HepG2 (cell line): ENCODE data around the gene BTBD7. TPM values are rescaled to one million over a fixed set of nuclear protein-coding genes. Genes with fewer than 3 reads are reported as not detected.

Experiments used
- ATAC-seq: fragments of 200-7000 bp; cut with Tn5 transposase; 3 replicates; pipeline ENCODE4 v1.9.1; 2020; ENCODE audit warnings: mild to moderate bottlenecking, moderate library complexity
- BruUV-seq: library from RNA; stranded (reverse); fragments of 400-500 nt; replicated peaks from 2 replicates; lab custom pipeline; 2021; lab: Mats Ljungman, UMichigan
- CTCF ChIA-PET: fragments of 300-600 bp; formaldehyde crosslinking; extraction: SDS; loops from one replicate; lab custom pipeline; 2021; ENCODE audit warnings: low total read pairs, inconsistent platforms, low intra/inter-chr PET ratio; lab: Yijun Ruan, JAX
- POLR2A ChIA-PET: fragments of 350-600 bp; sonication (Branson Sonifier 250); formaldehyde crosslinking; loops from one replicate; lab custom pipeline; 2020; ENCODE audit warnings: antibody characterized with exemption, inconsistent platforms; lab: Yijun Ruan, JAX
- DNase-seq: peaks from one replicate; pipeline ENCODE4 v3.0.0-alpha.2; 2015; ENCODE audit warnings: low spot score
- FAIRE-seq: peaks from 3 replicates; lab custom pipeline; 2011; peaks lifted over from hg19 to GRCh38; lab: Jason Lieb, UNC
- H2AFZ ChIP-seq: one replicate; pipeline ENCODE4 v1.6.1; 2011; ENCODE audit warnings: low read length, inconsistent platforms
- H3K27ac ChIP-seq: fragments of 300-600 bp; 3 replicates; pipeline ENCODE4 v1.8.0; 2011; ENCODE audit warnings: mixed run types, mild to moderate bottlenecking, mixed read lengths, low read length, inconsistent platforms; ENCODE audit not compliant: insufficient read depth; ENCODE audit errors: extremely low read length
- H3K27me3 ChIP-seq, 2 experiments: fragments of 200-600 bp in 1 of 2; 2 replicates in 1 of 2; 3 replicates in 1 of 2; pipeline versions ENCODE4 v1.6.0 to v1.8.0; 2011; ENCODE audit warnings: low read length in 2 of 2, mild to moderate bottlenecking in 2 of 2, moderate library complexity in 2 of 2, inconsistent platforms in 1 of 2; ENCODE audit not compliant: insufficient read depth in 2 of 2, control insufficient read depth in 1 of 2
- H3K36me3 ChIP-seq, 2 experiments: fragments of 200-600 bp in 1 of 2; replicated peaks in 1 of 2; 2 replicates in 1 of 2; 3 replicates in 1 of 2; pipeline versions ENCODE4 v1.5.1 to v1.8.0; 2011; ENCODE audit warnings: low read length in 2 of 2, inconsistent platforms in 1 of 2; ENCODE audit not compliant: insufficient read depth in 2 of 2, control insufficient read depth in 1 of 2
- H3K4me1 ChIP-seq: 2 replicates; pipeline ENCODE4 v1.5.1; 2012; ENCODE audit warnings: low read length, inconsistent platforms; ENCODE audit not compliant: insufficient read depth
- H3K4me2 ChIP-seq: 2 replicates; pipeline ENCODE4 v1.6.0; 2011; ENCODE audit warnings: low read depth, low read length, inconsistent platforms
- H3K4me3 ChIP-seq, 3 experiments: fragments of 200-600 bp in 1 of 3; sonication (generic), shearing (Covaris generic) in 1 of 3; replicated peaks in 1 of 3; 2 replicates each; pipeline ENCODE4 v1.5.1; 2011 to 2016; ENCODE audit warnings: low read length in 3 of 3, inconsistent platforms in 2 of 3, low read depth in 2 of 3, mild to moderate bottlenecking in 2 of 3, control low read depth in 1 of 3, mixed read lengths in 1 of 3; ENCODE audit not compliant: insufficient read depth in 1 of 3
- H3K79me2 ChIP-seq: one replicate; pipeline ENCODE4 v1.6.1; 2011; ENCODE audit warnings: low read length, inconsistent platforms; ENCODE audit not compliant: insufficient read depth
- H3K9ac ChIP-seq: 2 replicates; pipeline ENCODE4 v1.6.0; 2011; ENCODE audit warnings: mild to moderate bottlenecking, low read depth, low read length, inconsistent platforms; ENCODE audit not compliant: insufficient read depth
- H3K9me3 ChIP-seq: 2 replicates; pipeline ENCODE4 v1.5.1; 2012; ENCODE audit warnings: mild to moderate bottlenecking, low read length
- H4K20me1 ChIP-seq: 2 replicates; pipeline ENCODE4 v1.6.0; 2011; ENCODE audit warnings: inconsistent platforms, mild to moderate bottlenecking, low read length, moderate library complexity; ENCODE audit not compliant: insufficient read depth
- ATF4 ChIP-seq, 2 experiments: fragments of 450-650 bp in 1 of 2; sonication (generic) in 1 of 2; formaldehyde crosslinking; IDR thresholded peaks; 2 replicates each; pipeline versions ENCODE4 v1.5.0 to v1.8.0; 2020 to 2022; ENCODE audit warnings: mild to moderate bottlenecking in 1 of 2, missing genetic modification reagents in 1 of 2
- ERF ChIP-seq: IDR thresholded peaks from 2 replicates; pipeline ENCODE4 v1.6.1; 2018; ENCODE audit warnings: missing biosample characterization, missing genetic modification reagents
- GLMP ChIP-seq: sonication (generic); formaldehyde crosslinking; IDR thresholded peaks from 2 replicates; pipeline ENCODE4 v1.9.0; 2021; ENCODE audit warnings: missing genetic modification reagents, mild to moderate bottlenecking, borderline replicate concordance
- ISX ChIP-seq: sonication (generic); formaldehyde crosslinking; conservative IDR thresholded peaks from 2 replicates; pipeline ENCODE4 v1.5.0; 2020; ENCODE audit warnings: missing genetic modification reagents
- MNT ChIP-seq: fragments of 450-650 bp; IDR thresholded peaks from 2 replicates; pipeline ENCODE4 v1.6.1; 2016
- PAF1 ChIP-seq: IDR thresholded peaks from 2 replicates; pipeline ENCODE4 v1.6.1; 2016; ENCODE audit warnings: missing genetic modification reagents, missing compliant biosample characterization
- RAD51 ChIP-seq: fragments of 450-650 bp; IDR thresholded peaks from 2 replicates; pipeline ENCODE4 v1.6.1; 2016; ENCODE audit warnings: borderline replicate concordance
- RFX3 ChIP-seq: IDR thresholded peaks from 2 replicates; pipeline ENCODE4 v1.6.1; 2016; ENCODE audit warnings: missing biosample characterization, missing genetic modification reagents
- SALL2 ChIP-seq: sonication (generic); formaldehyde crosslinking; IDR thresholded peaks from 2 replicates; pipeline ENCODE4 v1.8.1; 2023; ENCODE audit warnings: mild to moderate bottlenecking, missing genetic modification reagents, inconsistent platforms
- SMARCC2 ChIP-seq: fragments of 450-650 bp; IDR thresholded peaks from 2 replicates; pipeline ENCODE4 v1.6.1; 2017; ENCODE audit warnings: antibody characterized with exemption, mild to moderate bottlenecking
- TFDP1 ChIP-seq: IDR thresholded peaks from 2 replicates; pipeline ENCODE4 v1.6.1; 2016; ENCODE audit warnings: missing compliant biosample characterization, missing genetic modification reagents, borderline replicate concordance
- ZFAT ChIP-seq: sonication (generic); formaldehyde crosslinking; conservative IDR thresholded peaks from 2 replicates; pipeline ENCODE4 v1.8.1; 2023; ENCODE audit warnings: missing genetic modification reagents, inconsistent platforms
- ZNF510 ChIP-seq: sonication (generic); formaldehyde crosslinking; IDR thresholded peaks from 2 replicates; pipeline ENCODE4 v1.4.0; 2020; ENCODE audit warnings: low read depth, mild to moderate bottlenecking, missing genetic modification reagents
- ZNF564 ChIP-seq: sonication (generic); formaldehyde crosslinking; IDR thresholded peaks from 2 replicates; pipeline ENCODE4 v1.8.1; 2023; ENCODE audit warnings: mild to moderate bottlenecking, missing genetic modification reagents
- ZNF615 ChIP-seq: sonication (generic); formaldehyde crosslinking; IDR thresholded peaks from 2 replicates; pipeline ENCODE4 v1.5.0; 2020; ENCODE audit warnings: mild to moderate bottlenecking, missing genetic modification reagents, borderline replicate concordance
- ZSCAN25 ChIP-seq: sonication (generic); formaldehyde crosslinking; IDR thresholded peaks from 2 replicates; pipeline ENCODE4 v1.8.0; 2022; ENCODE audit warnings: mild to moderate bottlenecking, missing genetic modification reagents
- WGBS: methylation state at CpG from one replicate; pipeline ENCODE4 v1.1.6; 2017; ENCODE audit warnings: low lambda C conversion rate; 5-methylcytosine and 5-hydroxymethylcytosine counted together
- in situ Hi-C: cut with HindIII; loops from 2 replicates; pipeline ENCODE4 v1.10.0; 2017; ENCODE audit warnings: low pct_unique_long_range_greater_than_20kb; ENCODE audit not compliant: extremely low pct_ligation_motif_present
- intact Hi-C: fragments of 100-400 bp; cut with micrococcal nuclease; formaldehyde crosslinking; loops from one replicate; pipeline ENCODE4 v1.10.0; 2022; ENCODE audit not compliant: unreplicated experiment
- polyA plus RNA-seq, 8 experiments: library from polyadenylated mRNA; depleted of rRNA in 3 of 8; stranded (reverse) in 7 of 8; unstranded in 1 of 8; fragments of >200 nt; fragmentation: Illumina TruSeq in 4 of 8; extraction: Trizol in 4 of 8; gene quantifications; 2 replicates each; pipeline versions ENCODE4 v1.2.1 to v1.2.3, GENCODE V29; 2011 to 2016; ENCODE audit warnings: low read depth in 4 of 8, missing spikeins in 1 of 8, mixed read lengths in 1 of 8; ENCODE audit not compliant: insufficient read depth in 1 of 8
- total RNA-seq, 5 experiments: library from RNA; depleted of rRNA; stranded (reverse); fragments of >200 nt; fragmentation: Illumina TruSeq; extraction: Trizol; gene quantifications; 2 replicates each; pipeline ENCODE4 v1.2.3, GENCODE V29; 2016; ENCODE audit warnings: low read depth in 1 of 5

BTBD7 gene
- total and polyA plus RNA-seq, 2 of the 13 experiments (the other 11 are each of a cell fraction or from before 2014, with no cell fraction given), result 11.6 to 15.2 TPM

GRCh38 chr14:93305725-93306418 is 27.0 kb downstream of the BTBD7 start (continued):
- TF ChIP-seq ISX (CRISPR knock-in tag), result no peak
- TF ChIP-seq TFDP1 (CRISPR knock-in tag), result no peak
- TF ChIP-seq ZFAT (CRISPR knock-in tag), result no peak
- no peak for TF ChIP-seq RFX3 (CRISPR knock-in tag)

GRCh38 chr14:93304771-93305170 is 28.1 kb downstream of the BTBD7 start:
- ChIA-PET CTCF (no interaction called here), POLR2A (no interaction called here)
- FAIRE-seq, result no peak
- Histone ChIP-seq H3K4me3 (no peak overlapping the region), H3K9me3 (no peaks in the 10 kb centered on the region), H3K4me1 (peaks cover 12% of the 10 kb centered on the region), H3K79me2 (peaks cover 52% of the 10 kb centered on the region), H3K36me3 (no peaks in the 10 kb centered on the region; a peak in 3 of 5 replicates), H3K27ac (no peak overlapping the region), H3K27me3 (no peaks in the 10 kb centered on the region; a peak in 1 of 5 replicates), H2AFZ (no peak overlapping the region)
- in situ Hi-C loops, result no loop called here
- intact Hi-C loops, result no loop called here
- no TSS peak for BruUV-seq
- TF ChIP-seq ZNF564 (CRISPR knock-in tag), result no peak
- TF ChIP-seq RAD51, result no peak
- no peak for TF ChIP-seq SALL2
- no peak for TF ChIP-seq ATF4 (CRISPR knock-in tag; IDR thresholded peaks at IDR 0.05)
- TF ChIP-seq ZNF510, result no peak
- TF ChIP-seq PAF1 (CRISPR knock-in tag), result no peak
- TF ChIP-seq SMARCC2, result no peak
- no peak for TF ChIP-seq ERF (CRISPR knock-in tag)
- no peak for TF ChIP-seq GLMP
- TF ChIP-seq MNT, result no peak
- TF ChIP-seq ZNF615, result no peak
- no peak for TF ChIP-seq ZSCAN25 (CRISPR knock-in tag)
- TF ChIP-seq, all 625 proteins: peak for 0
- WGBS, result 100% methylated on average over 1 of the region's 1 CpG
- Histone ChIP-seq H3K4me2 (no peak overlapping the region), H3K9ac (no peak overlapping the region), H4K20me1 (peaks cover 11% of the 10 kb centered on the region)
- peak; percentile 25 for DNase-seq
- peak; percentile 62; the same call in 2 of the 3 replicates for ATAC-seq
